NCI-H524 treated with DMSO at 0.1 percent for 48 hours (cell line): ENCODE data around the gene CD8B2.
A peak's percentile ranks its signal among the peaks of the same experiment; 100 is the strongest.
"Not testable (repeated sequence)": the region's sequence is repeated elsewhere in the genome, so short reads cannot be mapped to it uniquely, and the experiment has no call there.

ENCODE experiments used
- DNase-seq: peaks from one replicate; lab custom pipeline; 2025; lab: John Stamatoyannopoulos, UW

The CD8B2 gene

DNA sequence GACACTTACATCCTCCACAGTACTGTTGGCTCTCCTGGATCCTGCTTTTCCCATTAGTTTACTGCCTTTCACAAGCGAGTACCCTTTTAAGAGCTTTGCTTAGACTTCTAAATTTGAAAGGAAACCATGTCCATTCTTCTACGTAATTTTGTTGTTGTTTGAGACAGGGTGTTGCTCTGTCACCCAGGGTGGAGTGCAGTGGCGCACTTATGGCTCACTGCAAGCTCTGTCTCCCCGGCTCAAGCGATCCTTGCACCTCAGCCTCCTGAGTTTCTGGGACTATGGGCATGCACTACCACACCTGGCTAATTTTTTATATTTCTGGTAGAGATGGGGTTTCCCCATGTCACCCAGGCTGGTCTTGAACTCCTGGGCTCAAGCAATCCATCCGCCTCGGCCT is 24.8 kb downstream of the CD8B2 start:
- not testable (repeated sequence) for DNase-seq

DNA sequence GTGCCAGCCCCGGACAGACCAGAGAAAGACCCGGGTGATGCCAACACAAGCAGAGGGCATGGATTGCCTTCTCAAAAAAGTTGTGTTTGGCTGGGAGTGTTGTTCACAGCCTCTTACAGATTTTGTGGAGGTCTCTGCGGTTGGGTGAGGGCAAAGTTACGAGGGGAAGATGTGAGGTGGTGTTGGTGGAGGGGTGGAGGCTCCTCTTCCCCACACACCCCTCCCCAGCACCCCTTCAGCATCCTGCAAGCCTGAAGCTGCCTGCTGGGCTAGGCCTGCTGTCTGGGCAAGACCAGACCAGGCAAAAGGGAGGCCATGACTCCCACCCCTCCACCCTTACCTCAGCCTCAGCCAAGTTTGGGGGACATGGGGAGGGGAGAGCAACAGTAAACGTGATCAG is 26.2 kb downstream of the CD8B2 start:
- DNase-seq: not testable (repeated sequence)

DNA sequence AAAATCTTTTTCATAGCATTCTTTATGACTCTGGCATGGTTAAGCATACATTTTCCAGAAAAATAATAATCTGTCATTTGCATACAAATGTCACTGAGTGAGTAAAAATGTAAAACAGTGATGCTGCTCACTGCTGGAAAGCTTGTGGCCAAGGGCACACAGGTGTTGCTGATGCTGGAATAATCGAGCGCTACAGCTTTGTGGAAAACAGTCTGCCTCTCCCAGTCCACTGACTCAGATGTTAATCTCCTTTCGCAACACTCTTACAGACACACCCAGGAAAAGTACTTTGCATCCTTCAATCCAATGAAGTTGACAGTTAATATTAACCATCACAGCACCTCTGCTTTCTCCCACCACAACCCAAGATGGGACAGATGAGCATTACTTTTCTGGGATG is 27.7 kb downstream of the CD8B2 start:
- DNase-seq: not testable (repeated sequence)

DNA sequence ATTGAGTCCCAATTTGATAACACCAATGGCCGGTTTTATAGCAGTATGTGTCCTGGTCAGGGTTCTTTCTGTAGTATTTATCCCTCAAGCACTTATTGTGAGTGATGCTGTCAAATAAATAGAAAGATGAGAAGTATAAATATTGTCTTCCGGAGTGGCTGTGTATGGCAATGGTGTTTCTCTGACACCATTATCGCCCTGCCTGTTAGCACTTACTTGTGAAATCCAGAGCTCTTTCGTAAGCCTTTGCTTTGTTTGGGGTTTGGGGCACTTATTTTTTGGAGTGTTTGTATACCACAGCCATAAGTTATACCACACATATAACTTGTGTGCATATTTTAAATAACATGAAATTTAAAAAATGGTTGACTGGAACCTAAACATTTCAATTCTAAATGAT is 29.3 kb downstream of the CD8B2 start:
- DNase-seq: no peak

DNA sequence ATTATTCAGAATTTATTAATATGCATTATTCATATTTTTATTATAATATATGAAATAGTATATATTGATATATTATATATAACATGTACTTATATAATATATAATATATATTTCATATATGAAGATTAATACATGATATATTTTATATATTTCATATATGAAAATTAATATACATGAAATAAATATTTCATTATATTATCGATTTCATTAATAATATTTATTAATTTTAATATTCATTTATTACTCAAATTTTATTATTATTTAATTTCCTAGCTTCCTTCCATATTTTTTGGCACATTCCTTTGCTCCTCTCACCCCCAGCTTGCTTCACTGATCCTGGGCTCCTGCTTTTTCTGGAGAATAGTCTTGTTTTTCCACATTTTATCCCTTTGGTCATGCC is 29.7 kb downstream of the CD8B2 start:
- DNase-seq: no peak

DNA sequence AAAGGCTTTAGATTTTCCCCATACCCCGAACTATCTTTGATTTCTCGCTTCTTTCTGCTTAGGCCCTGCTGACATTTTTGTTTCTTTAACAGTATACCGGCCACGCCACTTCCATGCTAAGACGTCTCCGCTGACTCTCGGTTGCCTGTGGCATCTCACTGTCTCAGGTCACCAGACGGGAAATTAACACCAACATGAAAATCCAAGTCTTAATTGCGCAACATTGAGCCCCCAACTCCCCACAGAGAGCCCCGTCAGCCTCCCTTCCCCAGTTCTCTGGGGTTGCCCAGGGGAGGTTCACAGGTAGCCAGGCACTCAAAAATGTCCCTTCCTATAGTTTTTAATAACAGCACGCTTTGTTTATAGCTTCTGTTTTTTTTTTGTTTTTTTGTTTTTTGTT is 30.2 kb downstream of the CD8B2 start:
- no peak for DNase-seq

DNA sequence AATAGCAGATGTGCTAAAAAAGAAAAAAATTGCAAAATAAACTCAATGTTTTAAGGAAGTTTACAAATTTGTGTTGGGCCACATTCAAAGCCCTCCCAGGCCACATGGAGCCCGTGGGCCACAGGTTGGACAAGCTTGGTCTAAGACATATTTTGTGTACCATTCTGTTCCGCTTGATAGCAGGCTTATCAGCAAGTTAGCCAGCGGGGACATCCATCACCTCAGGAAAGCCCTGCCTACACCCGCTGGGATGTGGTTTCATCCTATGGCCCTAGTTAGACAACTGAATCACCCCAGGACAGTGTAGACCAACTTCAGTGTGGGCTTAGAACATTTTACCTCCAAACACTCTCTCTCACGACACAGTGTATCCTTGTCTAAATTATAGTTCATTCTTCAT is 32.6 kb downstream of the CD8B2 start:
- no peak for DNase-seq

DNA sequence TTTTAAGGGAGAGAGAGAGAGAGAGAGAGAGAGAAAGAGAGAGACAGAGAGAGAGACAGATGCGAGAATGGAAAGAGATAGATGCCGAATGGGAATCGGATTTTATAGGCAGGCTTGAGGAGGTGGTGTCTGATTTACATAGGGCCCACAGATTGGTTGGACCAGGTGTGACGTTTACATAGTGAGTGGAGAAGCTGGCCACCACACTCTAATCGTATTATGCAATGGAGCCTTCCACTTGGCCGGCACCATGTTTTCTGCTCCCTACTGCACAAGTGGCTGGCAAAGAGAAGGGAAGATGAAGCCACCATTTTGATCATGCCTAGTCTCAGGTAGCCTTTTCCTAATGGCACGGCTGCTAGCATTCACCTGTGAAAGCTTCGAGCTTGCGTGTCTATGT is 33.9 kb downstream of the CD8B2 start:
- DNase-seq: no peak

DNA sequence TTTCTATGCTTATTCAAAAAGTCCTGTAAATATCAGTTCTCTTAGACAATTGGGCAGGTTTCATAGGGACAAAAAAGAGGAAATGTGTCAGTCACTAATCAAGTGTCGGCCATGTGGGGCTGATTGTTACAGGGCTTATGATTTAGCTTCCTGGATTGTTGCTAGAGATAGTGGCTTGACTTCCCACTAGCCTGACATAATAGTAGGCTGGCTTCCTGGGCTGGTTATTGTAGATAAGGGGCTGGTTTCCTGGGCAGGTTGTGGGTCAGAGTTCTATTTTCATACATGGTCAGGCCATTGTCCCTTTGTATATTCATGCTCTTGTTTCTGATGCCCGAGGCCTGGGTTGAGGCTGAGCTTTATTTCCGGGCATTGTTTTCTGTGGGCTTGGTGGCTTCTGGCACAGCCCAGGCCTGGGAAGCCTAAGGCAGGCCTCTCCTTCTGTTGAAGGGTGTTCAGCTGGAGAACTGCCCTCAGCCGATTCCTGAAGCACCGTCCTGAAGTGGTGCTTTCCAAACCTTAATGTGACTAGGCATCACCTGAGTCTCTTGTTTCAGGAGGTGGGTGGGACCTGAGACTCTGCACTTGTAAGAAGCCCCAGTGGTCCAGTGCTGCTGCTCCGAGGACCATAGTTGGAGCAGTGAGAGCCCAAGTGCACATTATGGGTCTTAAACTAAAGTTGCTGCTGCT is 37.0 kb downstream of the CD8B2 start:
- DNase-seq: no peak

DNA sequence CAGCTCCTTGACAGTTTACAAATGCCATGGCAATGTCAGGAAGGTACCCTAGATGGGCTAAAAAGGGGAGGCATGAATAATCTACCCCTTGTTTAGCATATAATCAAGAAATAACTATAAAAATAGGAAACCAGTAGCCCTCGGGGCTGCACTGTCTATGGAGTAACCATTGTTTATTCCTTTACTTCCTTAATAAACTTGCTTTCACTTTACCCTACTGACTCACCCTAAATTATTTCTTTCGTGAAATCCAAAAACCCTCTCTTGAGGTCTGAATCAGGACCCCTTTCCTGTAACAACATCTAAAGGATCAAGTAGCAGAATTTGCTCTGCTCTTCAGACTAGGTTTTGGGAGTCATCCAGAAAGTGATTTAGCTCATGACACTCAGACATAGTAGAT is 43.7 kb downstream of the CD8B2 start:
- no peak for DNase-seq

DNA sequence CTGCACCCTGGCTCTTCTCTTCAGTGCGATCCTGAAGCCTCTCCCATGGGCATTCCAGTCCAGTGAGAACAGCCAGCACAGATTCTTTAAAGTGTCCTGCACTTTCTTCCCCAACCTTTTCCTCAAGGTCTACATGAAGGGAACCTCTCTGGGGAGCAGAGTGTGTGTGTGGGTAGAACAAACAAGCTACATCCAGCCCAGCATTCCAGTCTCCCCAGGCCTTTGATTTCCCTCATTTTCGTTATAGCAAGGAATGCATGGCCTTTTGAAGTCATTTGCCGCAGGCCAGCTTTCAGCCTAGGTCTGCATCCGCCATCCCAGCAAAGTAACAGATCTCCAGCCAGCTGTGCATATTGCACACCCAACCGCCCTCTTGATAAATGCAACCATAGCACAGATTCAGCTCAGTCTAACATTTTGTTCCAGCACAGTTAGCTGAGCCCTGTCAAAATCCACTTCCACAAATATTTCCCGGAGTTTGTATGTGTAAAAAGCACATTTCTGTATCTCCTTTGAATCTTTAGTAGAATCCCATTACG is 44.6 kb downstream of the CD8B2 start:
- no peak for DNase-seq

DNA sequence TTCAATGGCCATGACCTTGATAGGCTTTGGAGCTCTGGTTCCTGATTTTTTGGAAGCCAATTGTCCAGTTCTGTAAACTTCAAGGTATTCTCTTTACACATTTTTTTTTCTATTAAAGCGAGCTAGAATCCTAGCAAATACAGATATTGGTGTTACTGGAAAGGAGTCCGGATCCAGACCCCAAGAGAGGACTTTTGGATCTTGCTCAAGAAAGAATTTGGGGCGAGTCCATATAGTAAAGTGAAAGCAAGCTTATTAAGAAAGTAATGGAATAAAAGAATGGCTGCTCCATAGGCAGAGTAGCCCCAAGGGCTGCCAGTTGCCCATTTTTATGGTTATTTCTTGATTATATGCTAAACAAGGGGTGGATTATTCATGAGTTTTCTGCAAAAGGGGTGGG is 45.1 kb downstream of the CD8B2 start:
- no peak for DNase-seq

DNA sequence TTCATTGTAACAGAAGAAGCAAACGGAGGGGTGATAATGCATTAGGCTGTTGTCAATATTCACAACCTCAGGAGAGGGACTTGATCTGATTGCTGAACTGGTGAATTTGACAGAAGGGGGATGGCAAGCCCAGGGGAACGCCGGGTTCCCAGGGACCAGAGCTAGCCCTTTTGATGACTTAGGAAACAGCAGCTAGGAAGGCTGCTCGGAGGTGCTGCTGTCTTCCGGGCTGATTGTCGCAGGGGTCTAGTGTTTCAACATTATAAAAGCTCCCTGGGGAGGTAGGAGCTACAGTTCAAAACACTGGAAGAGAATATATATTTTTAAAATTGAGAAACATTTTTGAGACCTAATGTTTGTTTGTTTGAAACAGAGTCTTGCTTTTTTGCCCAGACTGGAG is 47.3 kb downstream of the CD8B2 start:
- DNase-seq: no peak

DNA sequence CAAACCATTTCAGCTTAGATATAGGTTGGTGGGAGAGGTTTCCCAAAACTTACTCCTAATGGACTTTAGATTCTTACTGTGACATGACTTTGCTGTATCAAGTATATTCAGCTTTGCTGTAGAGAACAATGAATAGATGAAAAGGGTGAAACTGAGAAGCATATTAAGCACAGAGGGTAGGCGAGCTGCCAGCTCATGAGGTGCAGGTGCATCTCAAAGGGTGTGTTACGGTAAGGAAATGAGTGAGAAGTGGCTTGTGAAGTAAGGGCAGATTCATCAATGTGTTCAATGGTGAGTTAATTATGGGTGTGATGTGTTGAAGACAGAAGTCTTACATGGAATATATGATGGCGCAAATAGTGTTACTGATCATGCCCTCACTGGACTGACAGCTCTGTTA is 49.3 kb downstream of the CD8B2 start:
- no peak for DNase-seq

DNA sequence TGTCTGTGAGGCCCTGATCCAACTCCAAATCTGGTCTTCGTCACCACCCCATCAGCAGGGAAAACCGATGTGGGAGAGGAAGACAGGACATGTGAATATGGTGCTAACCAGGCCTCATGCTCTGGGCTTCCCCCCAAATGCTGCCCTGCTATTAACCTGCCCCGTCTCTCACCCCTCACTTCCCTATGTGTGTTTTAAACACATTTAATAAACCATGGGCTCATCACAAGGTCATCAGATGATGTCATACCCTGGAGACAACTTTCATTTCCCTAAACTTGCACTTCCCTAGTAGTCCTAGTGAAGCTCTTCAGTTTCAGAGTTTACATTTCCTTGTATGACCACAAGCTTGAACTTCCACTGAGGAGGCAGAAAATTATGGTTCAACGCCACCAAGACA is 49.9 kb downstream of the CD8B2 start:
- no peak for DNase-seq

DNA sequence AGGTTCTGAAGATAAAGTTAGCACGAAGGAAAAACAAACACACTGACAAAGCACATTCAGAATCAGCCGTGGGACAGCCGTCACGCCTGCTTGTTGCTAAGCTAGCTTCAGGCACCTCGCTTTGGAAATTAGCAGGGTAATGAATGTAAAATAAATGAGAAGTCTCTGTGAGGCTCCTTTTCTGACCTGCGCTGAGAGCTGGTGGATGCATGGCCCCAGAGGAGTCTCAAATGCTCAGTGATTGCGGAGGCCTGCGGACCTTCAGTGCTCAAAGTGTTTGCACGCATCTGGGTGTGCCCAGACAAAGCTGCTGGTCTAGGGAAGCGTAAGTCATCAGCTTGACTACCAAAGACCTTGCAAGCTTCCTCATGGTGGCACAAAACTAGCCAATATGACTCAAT is 50.6 kb downstream of the CD8B2 start:
- DNase-seq: no peak

DNA sequence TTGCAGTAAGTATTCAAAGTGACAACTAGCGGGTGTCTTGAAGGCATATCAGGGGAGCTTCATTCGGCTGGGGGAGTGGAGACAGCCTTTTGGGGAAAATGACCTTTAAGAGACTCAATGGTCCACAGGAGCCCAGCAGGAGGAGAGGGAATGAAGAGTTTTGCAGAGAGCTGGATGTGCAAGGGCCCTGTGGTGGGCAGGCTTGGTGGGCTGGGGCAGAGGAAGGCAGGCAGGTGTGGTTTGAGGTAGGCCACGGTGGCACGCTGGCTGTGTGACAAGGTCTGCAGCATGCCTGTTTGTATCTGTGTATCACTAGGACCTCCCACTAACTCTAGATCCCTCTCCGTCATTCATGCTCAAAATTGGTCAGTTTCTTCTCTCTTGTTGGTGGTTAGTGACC is 53.7 kb downstream of the CD8B2 start:
- DNase-seq: no peak

DNA sequence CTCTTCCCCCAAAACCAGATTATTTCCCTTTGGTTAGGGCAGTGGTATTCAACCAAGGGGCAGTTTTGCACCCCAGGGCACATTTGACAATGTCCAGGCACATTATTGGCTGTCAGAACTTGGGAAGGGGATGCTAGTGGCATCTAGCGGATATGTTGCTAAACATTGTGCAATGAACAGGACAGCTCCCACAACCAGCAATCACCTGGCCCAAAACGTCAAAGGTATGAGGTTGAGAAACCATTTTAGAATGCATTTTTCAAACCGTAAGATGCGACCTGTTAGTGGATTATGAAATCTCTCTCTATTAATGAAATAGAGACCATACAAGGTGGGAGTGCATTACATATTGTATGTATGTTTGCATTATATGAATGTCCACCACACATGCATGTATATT is 54.2 kb downstream of the CD8B2 start:
- DNase-seq: no peak

DNA sequence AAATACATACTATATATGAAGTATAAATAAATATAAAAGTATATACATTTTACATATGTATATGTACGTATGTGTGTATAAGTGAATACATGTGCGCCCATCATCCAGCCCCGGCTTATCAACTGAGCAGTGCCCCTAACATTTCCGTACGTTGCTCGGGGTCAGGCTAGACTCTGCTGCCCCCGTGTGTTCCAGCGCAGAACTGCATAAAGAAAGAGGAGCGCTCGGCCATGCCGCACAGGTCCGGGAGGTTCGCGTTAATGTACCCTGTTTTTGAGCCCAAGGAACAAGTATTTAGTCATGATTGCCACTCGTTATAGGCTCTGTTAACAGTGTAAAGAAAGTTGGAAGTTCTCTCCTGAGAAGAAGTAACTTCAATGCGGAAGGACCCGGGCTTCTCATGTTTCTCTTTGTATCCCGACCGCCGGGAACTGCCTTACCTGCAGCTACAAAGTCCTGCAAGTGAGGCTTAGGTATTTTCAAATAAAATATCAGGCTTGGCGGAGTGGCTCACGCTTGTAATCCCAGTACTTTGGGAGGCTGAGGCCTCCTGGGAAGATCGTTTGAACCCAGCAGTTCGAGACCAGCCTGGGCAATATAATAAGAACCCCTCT is 55.7 kb downstream of the CD8B2 start:
- DNase-seq: peak; percentile 10

DNA sequence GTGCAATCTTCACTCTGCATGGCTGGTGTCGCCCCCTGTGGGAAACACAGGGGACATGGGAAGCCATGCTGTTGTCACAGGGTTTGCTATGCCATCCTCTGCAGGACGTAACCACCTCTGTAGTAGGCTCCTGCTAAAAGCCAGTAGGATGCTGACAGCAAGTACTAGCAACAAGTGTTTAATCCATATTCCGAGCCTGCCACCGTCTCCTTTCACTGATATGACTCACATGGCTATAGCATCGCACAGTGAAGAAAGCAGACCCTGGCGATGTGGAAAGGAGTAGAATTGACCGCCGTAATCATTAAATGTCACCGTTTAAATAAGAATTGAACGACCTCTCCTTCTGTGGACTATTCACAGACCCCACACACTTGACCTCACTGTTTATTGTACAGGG is 57.8 kb downstream of the CD8B2 start:
- DNase-seq: peak; percentile 11

DNA sequence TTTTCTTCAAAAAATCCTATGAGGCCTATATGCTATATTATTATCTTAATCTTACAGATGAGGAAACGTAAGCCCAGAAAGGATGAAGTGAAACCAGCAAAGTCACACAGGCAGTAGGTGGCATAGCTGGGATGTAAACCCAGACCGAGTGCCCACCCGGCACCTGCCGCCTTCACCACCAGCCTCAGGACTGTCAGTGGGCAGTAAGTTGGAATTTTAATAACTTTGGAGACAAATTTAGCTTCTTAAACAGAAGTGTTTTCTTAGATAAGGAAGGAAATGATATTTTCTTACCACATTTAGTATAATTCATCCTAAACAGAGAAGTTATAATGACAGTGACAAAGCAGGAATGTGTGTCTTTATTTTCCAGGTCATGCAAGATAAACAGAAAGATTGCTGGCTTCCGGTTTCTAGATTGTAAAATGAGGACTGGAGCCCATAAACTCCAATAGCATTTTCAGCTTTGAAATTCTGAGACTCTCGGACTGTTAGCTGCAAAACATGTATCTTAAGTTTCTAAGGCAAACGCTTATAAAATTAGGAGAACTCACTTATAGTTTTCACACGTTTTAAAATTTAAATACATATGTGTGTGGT is 59.3 kb downstream of the CD8B2 start:
- no peak for DNase-seq

DNA sequence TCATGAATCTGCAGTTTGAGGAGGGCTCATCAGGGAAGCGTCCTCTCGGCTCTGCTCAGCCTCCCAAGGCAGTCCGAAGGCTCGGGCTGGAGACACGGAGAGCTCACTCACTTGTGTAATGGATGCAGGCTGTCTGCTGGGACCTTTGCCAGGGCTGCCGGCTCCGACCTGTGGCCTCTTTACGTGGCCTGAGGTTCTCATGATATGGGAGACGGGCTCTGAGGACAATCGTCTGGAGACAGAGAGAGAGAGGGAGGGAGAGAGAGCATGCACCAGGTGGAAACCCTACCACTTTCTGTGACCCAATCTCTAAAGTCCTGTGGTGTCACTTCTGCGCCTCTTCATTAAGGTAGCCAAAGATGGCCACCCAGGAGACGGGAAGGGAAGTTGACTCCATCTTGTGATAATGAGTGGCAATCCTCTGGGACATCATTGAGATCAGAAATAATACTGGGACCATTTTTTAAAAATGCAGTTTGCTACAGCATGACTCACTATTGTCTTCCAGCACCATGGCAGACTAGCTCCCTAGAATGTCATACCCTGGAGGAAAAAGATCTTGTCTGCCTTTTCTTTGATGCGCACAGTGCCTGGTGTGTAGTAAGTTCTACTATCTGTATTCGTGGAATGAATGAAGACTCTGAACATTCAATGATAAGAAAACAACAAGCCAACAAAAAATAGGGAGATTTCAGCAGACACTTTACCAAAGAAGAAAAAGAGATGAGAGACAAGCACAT is 60.2 kb downstream of the CD8B2 start:
- no peak for DNase-seq
